HepG2 (cell line): Measurements from ENCODE around the gene RNF4. TPM values are rescaled to one million over a fixed set of nuclear protein-coding genes. Genes with fewer than 3 reads are reported as not detected.

Experiments used
- ATAC-seq: fragments of 200-7000 bp; cut with Tn5 transposase; 3 replicates; pipeline ENCODE4 v1.9.1; 2020; ENCODE audit warnings: mild to moderate bottlenecking, moderate library complexity
- BruUV-seq: library from RNA; stranded (reverse); fragments of 400-500 nt; replicated peaks from 2 replicates; lab custom pipeline; 2021; lab: Mats Ljungman, UMichigan
- CTCF ChIA-PET: fragments of 300-600 bp; formaldehyde crosslinking; extraction: SDS; loops from one replicate; lab custom pipeline; 2021; ENCODE audit warnings: low total read pairs, inconsistent platforms, low intra/inter-chr PET ratio; lab: Yijun Ruan, JAX
- POLR2A ChIA-PET: fragments of 350-600 bp; sonication (Branson Sonifier 250); formaldehyde crosslinking; loops from one replicate; lab custom pipeline; 2020; ENCODE audit warnings: antibody characterized with exemption, inconsistent platforms; lab: Yijun Ruan, JAX
- DNase-seq: peaks from one replicate; pipeline ENCODE4 v3.0.0-alpha.2; 2015; ENCODE audit warnings: low spot score
- FAIRE-seq: peaks from 3 replicates; lab custom pipeline; 2011; peaks lifted over from hg19 to GRCh38; lab: Jason Lieb, UNC
- H2AFZ ChIP-seq: one replicate; pipeline ENCODE4 v1.6.1; 2011; ENCODE audit warnings: low read length, inconsistent platforms
- H3K27ac ChIP-seq: fragments of 300-600 bp; 3 replicates; pipeline ENCODE4 v1.8.0; 2011; ENCODE audit warnings: mixed run types, mild to moderate bottlenecking, mixed read lengths, low read length, inconsistent platforms; ENCODE audit not compliant: insufficient read depth; ENCODE audit errors: extremely low read length
- H3K27me3 ChIP-seq, 2 experiments: fragments of 200-600 bp in 1 of 2; 2 replicates in 1 of 2; 3 replicates in 1 of 2; pipeline versions ENCODE4 v1.6.0 to v1.8.0; 2011; ENCODE audit warnings: low read length in 2 of 2, mild to moderate bottlenecking in 2 of 2, moderate library complexity in 2 of 2, inconsistent platforms in 1 of 2; ENCODE audit not compliant: insufficient read depth in 2 of 2, control insufficient read depth in 1 of 2
- H3K36me3 ChIP-seq, 2 experiments: fragments of 200-600 bp in 1 of 2; replicated peaks in 1 of 2; 2 replicates in 1 of 2; 3 replicates in 1 of 2; pipeline versions ENCODE4 v1.5.1 to v1.8.0; 2011; ENCODE audit warnings: low read length in 2 of 2, inconsistent platforms in 1 of 2; ENCODE audit not compliant: insufficient read depth in 2 of 2, control insufficient read depth in 1 of 2
- H3K4me1 ChIP-seq: 2 replicates; pipeline ENCODE4 v1.5.1; 2012; ENCODE audit warnings: low read length, inconsistent platforms; ENCODE audit not compliant: insufficient read depth
- H3K4me2 ChIP-seq: 2 replicates; pipeline ENCODE4 v1.6.0; 2011; ENCODE audit warnings: low read depth, low read length, inconsistent platforms
- H3K4me3 ChIP-seq, 3 experiments: fragments of 200-600 bp in 1 of 3; sonication (generic), shearing (Covaris generic) in 1 of 3; replicated peaks in 1 of 3; 2 replicates each; pipeline ENCODE4 v1.5.1; 2011 to 2016; ENCODE audit warnings: low read length in 3 of 3, inconsistent platforms in 2 of 3, low read depth in 2 of 3, mild to moderate bottlenecking in 2 of 3, control low read depth in 1 of 3, mixed read lengths in 1 of 3; ENCODE audit not compliant: insufficient read depth in 1 of 3
- H3K79me2 ChIP-seq: one replicate; pipeline ENCODE4 v1.6.1; 2011; ENCODE audit warnings: low read length, inconsistent platforms; ENCODE audit not compliant: insufficient read depth
- H3K9ac ChIP-seq: 2 replicates; pipeline ENCODE4 v1.6.0; 2011; ENCODE audit warnings: mild to moderate bottlenecking, low read depth, low read length, inconsistent platforms; ENCODE audit not compliant: insufficient read depth
- H3K9me3 ChIP-seq: 2 replicates; pipeline ENCODE4 v1.5.1; 2012; ENCODE audit warnings: mild to moderate bottlenecking, low read length
- H4K20me1 ChIP-seq: 2 replicates; pipeline ENCODE4 v1.6.0; 2011; ENCODE audit warnings: inconsistent platforms, mild to moderate bottlenecking, low read length, moderate library complexity; ENCODE audit not compliant: insufficient read depth
- CBX1 ChIP-seq: IDR thresholded peaks from one replicate; pipeline ENCODE4 v1.6.1; 2016; ENCODE audit warnings: antibody characterized with exemption, low read depth
- KLF16 ChIP-seq, 2 experiments: sonication (generic) in 1 of 2; formaldehyde crosslinking in 1 of 2; IDR thresholded peaks; 2 replicates each; pipeline versions ENCODE4 v1.6.1 to v1.8.0; 2016 to 2023; ENCODE audit warnings: missing genetic modification reagents in 2 of 2, missing compliant biosample characterization in 1 of 2
- PBX2 ChIP-seq: IDR thresholded peaks from 2 replicates; pipeline ENCODE4 v1.6.1; 2016; ENCODE audit warnings: control low read depth
- PRPF4 ChIP-seq: fragments of 200-400 bp; formaldehyde crosslinking; IDR thresholded peaks from 2 replicates; pipeline ENCODE4 v1.6.1; 2016; ENCODE audit warnings: low read length, low read depth; ENCODE audit not compliant: poor library complexity, severe bottlenecking
- SP140L ChIP-seq: sonication (generic); formaldehyde crosslinking; IDR thresholded peaks from 2 replicates; pipeline ENCODE4 v1.4.0; 2020; ENCODE audit warnings: missing genetic modification reagents, borderline replicate concordance
- THAP11 ChIP-seq: IDR thresholded peaks from 2 replicates; pipeline ENCODE4 v1.6.1; 2016; ENCODE audit warnings: missing biosample characterization, missing genetic modification reagents
- ZKSCAN8 ChIP-seq: IDR thresholded peaks from 2 replicates; pipeline ENCODE4 v1.6.1; 2016; ENCODE audit warnings: borderline replicate concordance, missing genetic modification reagents, missing compliant biosample characterization
- ZNF367 ChIP-seq: sonication (generic); formaldehyde crosslinking; IDR thresholded peaks from 2 replicates; pipeline ENCODE4 v1.4.0; 2020; ENCODE audit warnings: missing genetic modification reagents, borderline replicate concordance
- WGBS: methylation state at CpG from one replicate; pipeline ENCODE4 v1.1.6; 2017; ENCODE audit warnings: low lambda C conversion rate; 5-methylcytosine and 5-hydroxymethylcytosine counted together
- in situ Hi-C: cut with HindIII; loops from 2 replicates; pipeline ENCODE4 v1.10.0; 2017; ENCODE audit warnings: low pct_unique_long_range_greater_than_20kb; ENCODE audit not compliant: extremely low pct_ligation_motif_present
- intact Hi-C: fragments of 100-400 bp; cut with micrococcal nuclease; formaldehyde crosslinking; loops from one replicate; pipeline ENCODE4 v1.10.0; 2022; ENCODE audit not compliant: unreplicated experiment
- polyA plus RNA-seq, 8 experiments: library from polyadenylated mRNA; depleted of rRNA in 3 of 8; stranded (reverse) in 7 of 8; unstranded in 1 of 8; fragments of >200 nt; fragmentation: Illumina TruSeq in 4 of 8; extraction: Trizol in 4 of 8; gene quantifications; 2 replicates each; pipeline versions ENCODE4 v1.2.1 to v1.2.3, GENCODE V29; 2011 to 2016; ENCODE audit warnings: low read depth in 4 of 8, missing spikeins in 1 of 8, mixed read lengths in 1 of 8; ENCODE audit not compliant: insufficient read depth in 1 of 8
- total RNA-seq, 5 experiments: library from RNA; depleted of rRNA; stranded (reverse); fragments of >200 nt; fragmentation: Illumina TruSeq; extraction: Trizol; gene quantifications; 2 replicates each; pipeline ENCODE4 v1.2.3, GENCODE V29; 2016; ENCODE audit warnings: low read depth in 1 of 5

RNF4 gene
- total and polyA plus RNA-seq, 2 of the 13 experiments (the other 11 are each of a cell fraction or from before 2014, with no cell fraction given), result 38.1 to 45.1 TPM

- no peak overlapping the region for H3K27ac ChIP-seq
- CTCF ChIA-PET, result no interaction called here
- H3K4me2 ChIP-seq, result no peak overlapping the region
- POLR2A ChIA-PET, result interaction anchor here (1.4 to 1.6 kb wide), 2 partner anchors 8 to 10 kb away, joined by 4 read pairs; partner anchors contain the start of gene FAM193A
- H3K9ac ChIP-seq, result no peak overlapping the region
- BruUV-seq, result no TSS peak
- H2AFZ ChIP-seq, result no peak overlapping the region
- no peaks in the 10 kb centered on the region for H3K9me3 ChIP-seq
- no peak for DNase-seq
- WGBS, result 79% methylated on average over 9 of the region's 9 CpGs
- H4K20me1 ChIP-seq, result no peaks in the 10 kb centered on the region
- no peak for TF ChIP-seq PBX2 (CRISPR knock-in tag)
- no peak for TF ChIP-seq SP140L (CRISPR knock-in tag)
- no peak for TF ChIP-seq THAP11 (CRISPR knock-in tag)
- no peak for TF ChIP-seq KLF16 (CRISPR knock-in tag; IDR thresholded peaks at IDR 0.05)
- no peak for TF ChIP-seq ZNF367 (CRISPR knock-in tag)
- no peak for TF ChIP-seq ZKSCAN8 (CRISPR knock-in tag)
- TF ChIP-seq PRPF4, result no peak
- TF ChIP-seq CBX1, result no peak
- intact Hi-C loops (no loop called here), in situ Hi-C loops (no loop called here)
- no peaks in the 10 kb centered on the region; a peak in 1 of 5 replicates for H3K27me3 ChIP-seq
- no peaks in the 10 kb centered on the region for H3K36me3 ChIP-seq
- no peak for ATAC-seq
- no peak for FAIRE-seq
- H3K79me2 ChIP-seq, result no peaks in the 10 kb centered on the region
- no peaks in the 10 kb centered on the region for H3K4me1 ChIP-seq
- no peak overlapping the region for H3K4me3 ChIP-seq
These were observed 57.7 kb downstream of the RNF4 start for GRCh38 chr4:2526559-2526958.
